K562 (cell line): Measurements from ENCODE around the gene QRICH1. TPM values are rescaled to one million over a fixed set of nuclear protein-coding genes. Genes with fewer than 3 reads are reported as not detected.
A peak's percentile ranks its signal among the peaks of the same experiment; 100 is the strongest.

ENCODE experiments used
- ARID1B ChIP-seq: fragments of 450-650 bp; IDR thresholded peaks from 2 replicates; pipeline ENCODE4 v1.6.1; 2016; ENCODE audit warnings: antibody characterized with exemption, mild to moderate bottlenecking, inconsistent platforms
- CEBPG ChIP-seq, 3 experiments: fragments of 200-800 bp in 1 of 3; sonication (Bioruptor generic) in 1 of 3; sonication (generic) in 1 of 3; formaldehyde crosslinking in 1 of 3; IDR thresholded peaks in 2 of 3; conservative IDR thresholded peaks in 1 of 3; 2 replicates each; pipeline versions ENCODE4 v1.6.1 to v1.8.0; 2016 to 2022; ENCODE audit warnings: missing compliant biosample characterization in 2 of 3, missing genetic modification characterization in 2 of 3, mild to moderate bottlenecking in 1 of 3, missing genetic modification reagents in 1 of 3
- FOS ChIP-seq: IDR thresholded peaks from 3 replicates; pipeline ENCODE4 v1.6.1; 2011; ENCODE audit not compliant: insufficient read length; ENCODE audit errors: extremely low read depth
- FOXA1 ChIP-seq: fragments of 450-650 bp; IDR thresholded peaks from 2 replicates; pipeline ENCODE4 v1.6.1; 2016; ENCODE audit warnings: mild to moderate bottlenecking, borderline replicate concordance
- FOXA3 ChIP-seq, 2 experiments: fragments of 450-650 bp in 1 of 2; sonication (generic) in 1 of 2; formaldehyde crosslinking; IDR thresholded peaks in 1 of 2; conservative IDR thresholded peaks in 1 of 2; 2 replicates each; pipeline versions ENCODE4 v1.4.0 to v1.8.0; 2020 to 2022; ENCODE audit warnings: mild to moderate bottlenecking in 2 of 2, missing genetic modification reagents in 1 of 2
- HDAC2 ChIP-seq: fragments of 450-650 bp; IDR thresholded peaks from 2 replicates; pipeline ENCODE4 v1.6.1; 2016; ENCODE audit warnings: mild to moderate bottlenecking
- HNRNPLL ChIP-seq: fragments of 200-400 bp; formaldehyde crosslinking; IDR thresholded peaks from 2 replicates; pipeline ENCODE4 v1.6.1; 2017; ENCODE audit warnings: low read length, low read depth, mild to moderate bottlenecking; ENCODE audit not compliant: poor library complexity, severe bottlenecking
- KDM4B ChIP-seq, 2 experiments: fragments of 450-650 bp in 1 of 2; sonication (generic) in 1 of 2; IDR thresholded peaks; 2 replicates each; pipeline ENCODE4 v1.6.1; 2016 to 2017; ENCODE audit warnings: borderline replicate concordance in 2 of 2, antibody characterized with exemption in 1 of 2, low read depth in 1 of 2, mild to moderate bottlenecking in 1 of 2
- MBD2 ChIP-seq: sonication (generic); IDR thresholded peaks from 2 replicates; pipeline ENCODE4 v1.6.1; 2016; ENCODE audit warnings: low read depth, borderline replicate concordance
- MNT ChIP-seq, 2 experiments: fragments of 450-650 bp; conservative IDR thresholded peaks; 2 replicates each; pipeline ENCODE4 v1.6.1; 2017; ENCODE audit warnings: mild to moderate bottlenecking in 2 of 2, moderate library complexity in 2 of 2
- MXI1 ChIP-seq: IDR thresholded peaks from 2 replicates; pipeline ENCODE4 v1.6.1; 2011; ENCODE audit warnings: low read depth, mild to moderate bottlenecking, improper control_type of control experiment, low read length
- PHF20 ChIP-seq: fragments of 450-650 bp; IDR thresholded peaks from 2 replicates; pipeline ENCODE4 v1.6.1; 2018; ENCODE audit not compliant: partially characterized antibody
- PHF21A ChIP-seq: fragments of 450-650 bp; IDR thresholded peaks from 2 replicates; pipeline ENCODE4 v1.6.1; 2017; ENCODE audit warnings: low read depth, borderline replicate concordance
- PYGO2 ChIP-seq: fragments of 450-650 bp; IDR thresholded peaks from 2 replicates; pipeline ENCODE4 v1.6.1; 2016; ENCODE audit warnings: mild to moderate bottlenecking, missing genetic modification characterization, moderate library complexity, missing compliant biosample characterization
- SAFB2 ChIP-seq: fragments of 200-400 bp; formaldehyde crosslinking; IDR thresholded peaks from 2 replicates; pipeline ENCODE4 v1.6.1; 2018; ENCODE audit warnings: borderline replicate concordance, low read length, low read depth, moderate library complexity; ENCODE audit not compliant: severe bottlenecking
- SIN3A ChIP-seq, 2 experiments: fragments of 150-350 bp in 1 of 2; IDR thresholded peaks; 2 replicates each; pipeline ENCODE4 v1.6.1; 2011 to 2016; ENCODE audit warnings: borderline replicate concordance in 2 of 2, low read depth in 2 of 2, low read length in 2 of 2, mild to moderate bottlenecking in 2 of 2, moderate library complexity in 2 of 2; ENCODE audit not compliant: control insufficient read depth in 1 of 2
- SMC3 ChIP-seq: conservative IDR thresholded peaks from 2 replicates; pipeline ENCODE4 v1.6.1; 2011; ENCODE audit warnings: low read depth, low read length, improper control_type of control experiment; ENCODE audit not compliant: insufficient read depth
- STAG1 ChIP-seq: sonication (generic); formaldehyde crosslinking; IDR thresholded peaks from 2 replicates; pipeline ENCODE4 v1.5.0; 2020; ENCODE audit warnings: missing genetic modification reagents, borderline replicate concordance
- TCF15 ChIP-seq: fragments of 250-450 bp; sonication (Bioruptor Pico); IDR thresholded peaks from 2 replicates; pipeline ENCODE4 v1.8.0; 2022; ENCODE audit warnings: moderate library complexity, mild to moderate bottlenecking, inconsistent platforms
- TCFL5 ChIP-seq: fragments of 250-450 bp; sonication (Bioruptor Pico); conservative IDR thresholded peaks from 2 replicates; pipeline ENCODE4 v1.6.1; 2021; ENCODE audit warnings: mild to moderate bottlenecking, moderate library complexity, matching md5 sums
- ZFPM2 ChIP-seq: fragments of 250-450 bp; sonication (Bioruptor Pico); IDR thresholded peaks from 2 replicates; pipeline ENCODE4 v1.5.1; 2022; ENCODE audit warnings: mild to moderate bottlenecking
- ZNF174 ChIP-seq: fragments of 250-450 bp; sonication (Bioruptor Pico); IDR thresholded peaks from 2 replicates; pipeline ENCODE4 v1.4.0; 2020; ENCODE audit warnings: mild to moderate bottlenecking
- ZNF408 ChIP-seq: fragments of 250-450 bp; sonication (Bioruptor Pico); IDR thresholded peaks from 2 replicates; pipeline ENCODE4 v1.4.0; 2020; ENCODE audit warnings: low read depth, mild to moderate bottlenecking, moderate library complexity
- polyA plus RNA-seq, 8 experiments: library from polyadenylated mRNA; depleted of rRNA in 4 of 8; stranded (reverse) in 5 of 8; unstranded in 3 of 8; fragments of >200 nt; fragmentation: Nextera tagmentation in 2 of 8; fragmentation: Illumina TruSeq in 1 of 8; extraction: Ambion mirVana in 2 of 8; extraction: Trizol in 1 of 8; gene quantifications; 2 replicates each; pipeline versions ENCODE4 v1.2.1 to v1.2.3, GENCODE V29; 2011 to 2014; ENCODE audit warnings: inconsistent platforms in 1 of 8, missing spikeins in 1 of 8
- total RNA-seq, 7 experiments: library from RNA; depleted of rRNA in 6 of 7; stranded (reverse); fragments of >200 nt in 6 of 7; fragmentation: Illumina TruSeq in 2 of 7; extraction: Trizol in 2 of 7; gene quantifications; 2 replicates each; pipeline versions ENCODE4 v1.2.1 to v1.2.3, GENCODE V29; 2011 to 2021; ENCODE audit warnings: low replicate concordance in 1 of 7
- TF ChIP-seq, protein P1 (sequence below): sonication (generic); formaldehyde crosslinking; IDR thresholded peaks from 2 replicates; pipeline ENCODE4 v1.8.0; 2022; ENCODE audit warnings: mild to moderate bottlenecking, missing genetic modification reagents, borderline replicate concordance

Gene QRICH1
- total and polyA plus RNA-seq, 9 of the 15 experiments (the other 6 are each of a cell fraction or from before 2014, with no cell fraction given), result 20.1 to 99.2 (median 56.7) TPM

GRCh38 chr3:49120438-49121131 lies 26.7 kb upstream of the QRICH1 start, which contains the start of gene USP19 (continued):
- no peak for TF ChIP-seq CEBPG (CRISPR knock-in tag; IDR thresholded peaks at IDR 0.05)
- no peak for TF ChIP-seq CEBPG (tag; conservative IDR thresholded peaks at IDR 0.05 in 1 of 2, IDR thresholded peaks at IDR 0.05 in 1 of 2)
- peak in 1 of 2 experiments; percentile 63; a peak in 1 of 4 replicates for TF ChIP-seq KDM4B (IDR thresholded peaks at IDR 0.05; ENCODE audit: borderline replicate concordance in 2 of 2, low read depth in 1 of 2)
- TF ChIP-seq SIN3A (IDR thresholded peaks at IDR 0.05; ENCODE audit: borderline replicate concordance in 2 of 2, control insufficient read depth in 1 of 2, low read depth in 2 of 2, low read length in 2 of 2), result peak in 1 of 2 experiments; percentile 91; a peak in 2 of 4 replicates
- TF ChIP-seq TCFL5, result no peak
- TF ChIP-seq FOXA3 (CRISPR knock-in tag; conservative IDR thresholded peaks at IDR 0.05 in 1 of 2, IDR thresholded peaks at IDR 0.05 in 1 of 2), result no peak
- no peak for TF ChIP-seq FOS
- TF ChIP-seq ZFPM2 (CRISPR knock-in tag), result no peak
- TF ChIP-seq ARID1B, result no peak
- no peak for TF ChIP-seq PYGO2 (tag)
- TF ChIP-seq MXI1, result no peak
- no peak for TF ChIP-seq FOXA1
- TF ChIP-seq STAG1, result peak; percentile 25; the same call in 1 of the 2 replicates
- peak; percentile 28 to 80; a peak in 2 of 4 replicates for TF ChIP-seq MNT (conservative IDR thresholded peaks at IDR 0.05)
- TF ChIP-seq HNRNPLL, result peak; percentile 43
- no peak for TF ChIP-seq SMC3
- no peak for TF ChIP-seq TCF15 (CRISPR knock-in tag)
- no peak for TF ChIP-seq HDAC2
- TF ChIP-seq SAFB2, result no peak
- TF ChIP-seq, protein P1, sequence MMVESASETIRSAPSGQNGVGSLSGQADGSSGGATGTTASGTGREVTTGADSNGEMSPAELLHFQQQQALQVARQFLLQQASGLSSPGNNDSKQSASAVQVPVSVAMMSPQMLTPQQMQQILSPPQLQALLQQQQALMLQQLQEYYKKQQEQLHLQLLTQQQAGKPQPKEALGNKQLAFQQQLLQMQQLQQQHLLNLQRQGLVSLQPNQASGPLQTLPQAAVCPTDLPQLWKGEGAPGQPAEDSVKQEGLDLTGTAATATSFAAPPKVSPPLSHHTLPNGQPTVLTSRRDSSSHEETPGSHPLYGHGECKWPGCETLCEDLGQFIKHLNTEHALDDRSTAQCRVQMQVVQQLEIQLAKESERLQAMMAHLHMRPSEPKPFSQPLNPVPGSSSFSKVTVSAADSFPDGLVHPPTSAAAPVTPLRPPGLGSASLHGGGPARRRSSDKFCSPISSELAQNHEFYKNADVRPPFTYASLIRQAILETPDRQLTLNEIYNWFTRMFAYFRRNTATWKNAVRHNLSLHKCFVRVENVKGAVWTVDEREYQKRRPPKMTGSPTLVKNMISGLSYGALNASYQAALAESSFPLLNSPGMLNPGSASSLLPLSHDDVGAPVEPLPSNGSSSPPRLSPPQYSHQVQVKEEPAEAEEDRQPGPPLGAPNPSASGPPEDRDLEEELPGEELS (CRISPR knock-in tag), result no peak
- no peak for TF ChIP-seq ZNF408
- TF ChIP-seq MBD2, result no peak
- no peak for TF ChIP-seq PHF20
- no peak for TF ChIP-seq ZNF174
- TF ChIP-seq PHF21A, result no peak
